ENCODE measurements around the gene CPZ. TPM values are rescaled to one million over a fixed set of nuclear protein-coding genes. Genes with fewer than 3 reads are reported as not detected.

Gene CPZ
- polyA plus RNA-seq, 1 experiment: 70.9 TPM

GRCh38 chr4:8557151-8558076 lies 35.2 kb upstream of the CPZ start:
- no peak for TF ChIP-seq CTCF (IDR thresholded peaks at IDR 0.05; ENCODE audit: insufficient read depth, low read depth, low read length)
- Histone ChIP-seq H3K4me3 (ENCODE audit: low read depth, low read length) (no peak overlapping the region), H3K36me3 (ENCODE audit: control insufficient read depth, insufficient read depth, low read length) (no peaks in the 10 kb centered on the region), H3K27me3 (ENCODE audit: control insufficient read depth, insufficient read depth, low read length) (no peaks in the 10 kb centered on the region; the same call in 1 of the 2 replicates)
- POLR2A ChIA-PET: no interaction called here
- CTCF ChIA-PET: no interaction called here
- no peak for DNase-seq (ENCODE audit: low read depth)

- ChIA-PET POLR2A (no interaction called here), CTCF (interaction anchor here (0.7 kb wide), 1 partner anchor 41 kb away, joined by 3 read pairs; no protein-coding TSS in a partner anchor)
- Histone ChIP-seq H3K36me3 (ENCODE audit: control insufficient read depth, insufficient read depth, low read length) (no peaks in the 10 kb centered on the region), H3K27me3 (ENCODE audit: control insufficient read depth, insufficient read depth, low read length) (no peaks in the 10 kb centered on the region), H3K4me3 (ENCODE audit: low read depth, low read length) (no peak overlapping the region)
- no peak for TF ChIP-seq CTCF (IDR thresholded peaks at IDR 0.05; ENCODE audit: insufficient read depth, low read depth, low read length)
- no peak for DNase-seq (ENCODE audit: low read depth)
These were observed 34.2 kb upstream of the CPZ start for GRCh38 chr4:8558080-8558960.

- POLR2A ChIA-PET: no interaction called here
- CTCF ChIA-PET: interaction anchor here (0.8 kb wide), 2 partner anchors 34 to 90 kb away, joined by 3 read pairs; no protein-coding TSS in a partner anchor
- no peak for TF ChIP-seq CTCF (IDR thresholded peaks at IDR 0.05; ENCODE audit: insufficient read depth, low read depth, low read length)
- no peak for DNase-seq (ENCODE audit: low read depth)
- H3K4me3 ChIP-seq (ENCODE audit: low read depth, low read length): no peak overlapping the region
- no peaks in the 10 kb centered on the region for H3K27me3 ChIP-seq (ENCODE audit: control insufficient read depth, insufficient read depth, low read length)
- no peaks in the 10 kb centered on the region for H3K36me3 ChIP-seq (ENCODE audit: control insufficient read depth, insufficient read depth, low read length)
These were observed 33.6 kb upstream of the CPZ start for GRCh38 chr4:8559011-8559410.

- H3K27me3 ChIP-seq (ENCODE audit: control insufficient read depth, insufficient read depth, low read length): no peaks in the 10 kb centered on the region
- H3K4me3 ChIP-seq (ENCODE audit: low read depth, low read length): no peak overlapping the region
- DNase-seq (ENCODE audit: low read depth): no peak
- no peaks in the 10 kb centered on the region for H3K36me3 ChIP-seq (ENCODE audit: control insufficient read depth, insufficient read depth, low read length)
- TF ChIP-seq CTCF (IDR thresholded peaks at IDR 0.05; ENCODE audit: insufficient read depth, low read depth, low read length): no peak
- POLR2A ChIA-PET: no interaction called here
- CTCF ChIA-PET: interaction anchor here (0.8 kb wide), 2 partner anchors 34 to 90 kb away, joined by 3 read pairs; no protein-coding TSS in a partner anchor
These were observed 32.9 kb upstream of the CPZ start for GRCh38 chr4:8559524-8560264.
